Right hindlimb (tissue), 1 donor: Measurements from ENCODE around the gene BET1.

Experiments used
- DNase-seq: peaks from one replicate; pipeline ENCODE4 v3.0.0-alpha.2; 2018

Gene BET1

DNA sequence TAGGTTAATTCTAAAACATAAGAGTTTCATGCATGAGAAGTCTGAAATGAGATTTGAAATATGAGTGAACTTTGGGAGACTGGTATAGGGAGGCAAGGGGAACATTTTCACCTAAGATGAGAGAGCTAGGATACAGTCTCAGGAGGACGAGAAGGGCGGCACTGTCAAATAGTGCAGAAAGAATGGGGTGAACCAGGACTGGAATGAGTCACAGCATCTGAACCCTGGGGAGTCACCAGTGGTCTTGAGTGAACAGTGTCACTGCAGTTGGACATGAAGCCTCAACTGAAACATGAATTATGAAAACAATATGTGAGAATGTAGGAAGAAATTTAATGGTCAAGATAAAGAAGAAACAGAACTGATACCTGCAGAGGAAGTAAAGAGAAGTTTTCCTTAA lies 48.9 kb downstream of the BET1 start:
- no peak for DNase-seq

DNA sequence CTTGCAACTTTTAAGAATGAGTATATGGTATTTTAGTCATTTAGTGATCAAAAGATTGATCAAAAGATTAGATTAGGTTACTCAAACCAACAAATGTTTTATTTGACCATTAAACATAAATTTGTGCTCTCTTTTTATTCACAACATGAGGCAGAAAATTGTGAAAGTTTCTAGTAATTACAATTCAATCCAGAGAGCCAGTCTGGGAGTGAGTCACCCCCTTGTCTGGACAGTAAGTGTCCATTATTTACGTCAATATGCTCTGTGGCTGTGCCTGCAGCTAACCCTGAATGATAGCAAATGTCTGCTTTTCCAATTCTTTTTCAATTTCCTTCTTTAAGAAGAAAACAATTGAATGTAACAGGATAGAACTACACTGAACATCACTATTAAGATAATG lies 54.7 kb downstream of the BET1 start:
- no peak for DNase-seq

DNA sequence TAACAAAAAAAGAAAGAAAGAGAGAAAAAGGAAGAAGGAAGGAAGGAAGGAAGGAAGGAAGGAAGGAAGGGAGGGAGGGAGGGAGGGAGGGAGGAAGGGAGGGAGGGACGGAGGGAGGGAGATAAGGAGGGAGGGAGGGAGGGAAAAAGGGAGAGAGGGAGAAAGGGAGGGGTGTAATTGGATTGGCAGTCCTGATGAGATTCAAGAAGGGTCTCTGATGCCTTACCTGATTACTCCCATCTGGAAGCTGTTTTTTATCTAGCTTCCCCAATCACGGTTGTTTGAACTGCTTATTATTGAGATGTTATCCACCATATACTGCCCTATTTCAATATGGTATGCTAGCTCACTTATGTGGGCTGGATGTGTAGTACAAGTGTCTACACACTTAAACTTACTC lies 55.3 kb downstream of the BET1 start:
- no peak for DNase-seq

DNA sequence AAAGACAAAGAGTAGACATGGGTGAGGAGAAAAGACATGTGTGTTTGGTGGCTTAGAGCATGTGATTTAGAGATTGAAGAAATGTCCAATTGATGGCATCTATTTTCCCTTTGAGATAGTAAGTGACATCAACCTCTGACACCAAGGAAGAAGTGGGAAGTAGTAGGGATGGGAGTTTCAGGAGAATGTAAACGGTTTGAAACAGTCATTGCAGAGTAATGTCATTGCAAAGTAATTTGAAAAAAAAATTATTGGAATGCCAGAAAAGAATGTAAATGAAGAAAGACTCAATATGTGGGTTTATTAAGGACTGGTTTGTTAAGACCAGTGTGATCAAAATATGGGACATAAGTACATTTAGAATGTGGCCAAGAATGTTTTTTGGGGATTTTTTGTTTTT lies 56.0 kb downstream of the BET1 start:
- no peak for DNase-seq

DNA sequence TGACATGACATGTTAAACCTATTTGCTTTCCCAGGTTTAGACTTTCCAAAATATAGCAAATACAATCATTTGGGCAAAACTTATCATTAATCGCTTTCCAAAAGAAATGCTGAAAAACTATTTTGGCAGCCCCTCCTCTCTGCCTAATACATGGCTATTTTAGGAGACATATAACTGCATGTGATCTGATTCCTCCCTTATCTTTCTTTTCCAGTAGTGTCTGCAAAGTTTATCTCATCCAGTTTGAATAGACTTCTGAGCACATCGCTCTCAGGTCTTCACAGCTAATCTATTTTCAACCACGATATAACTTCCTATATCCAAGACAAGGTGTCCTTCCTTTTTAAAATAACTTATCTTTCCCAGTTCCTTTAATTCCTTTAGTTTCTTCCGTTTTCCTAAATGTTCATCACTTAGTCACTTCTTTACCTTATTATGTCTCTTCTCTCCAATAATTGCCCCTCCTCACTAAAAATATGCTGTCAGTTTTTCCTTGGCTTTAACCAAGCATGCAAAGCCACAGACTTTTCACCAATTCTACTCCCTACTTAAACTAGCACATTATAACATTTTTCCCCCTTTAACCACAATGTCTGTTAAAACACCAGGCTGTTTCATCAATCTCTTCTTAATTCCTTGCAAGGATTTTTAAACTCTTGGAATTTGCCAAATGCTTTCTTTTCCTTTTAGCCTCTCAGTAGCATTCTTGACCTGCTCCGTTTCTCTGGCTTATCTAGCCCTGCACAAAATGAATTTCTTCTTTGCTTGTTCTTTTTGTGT lies 58.2 kb downstream of the BET1 start:
- no peak for DNase-seq

DNA sequence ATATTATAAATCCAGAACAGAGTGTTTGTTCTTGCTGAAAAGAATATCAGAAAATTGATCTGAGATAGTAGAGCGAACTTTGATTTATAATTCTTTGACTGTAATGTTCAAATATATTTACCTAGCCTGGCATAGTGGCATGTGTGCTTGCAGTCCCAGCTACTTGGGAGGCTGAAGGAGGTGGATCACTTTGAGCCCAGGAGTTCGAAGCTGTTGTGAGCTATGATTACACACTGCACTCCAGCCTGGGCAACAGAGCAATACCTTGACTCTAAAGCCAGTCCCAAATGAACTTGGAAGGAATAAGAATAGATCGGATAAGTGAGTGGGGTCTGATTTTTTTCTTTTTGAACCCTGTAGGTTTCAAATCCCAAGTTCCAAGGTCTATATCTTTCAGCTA lies 59.1 kb downstream of the BET1 start:
- DNase-seq, result no peak

DNA sequence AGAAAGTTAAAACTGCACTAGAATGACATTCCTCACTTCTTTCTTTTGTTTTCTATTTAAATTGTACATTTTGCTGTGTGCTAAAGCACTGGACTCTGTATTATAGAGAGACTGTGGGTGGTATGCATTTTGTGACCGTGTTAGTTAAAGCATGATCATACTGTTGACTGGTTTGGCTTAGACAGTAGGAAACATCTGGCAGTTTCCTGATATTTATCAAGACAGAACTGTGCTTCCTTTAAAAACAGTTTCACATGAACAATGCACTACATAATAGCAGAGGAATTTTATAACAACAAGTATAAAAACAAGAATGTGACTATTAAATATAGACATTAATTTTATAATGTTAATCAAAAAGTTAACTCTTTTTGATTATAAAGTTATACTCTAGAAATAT lies 59.5 kb downstream of the BET1 start:
- DNase-seq, result no peak

DNA sequence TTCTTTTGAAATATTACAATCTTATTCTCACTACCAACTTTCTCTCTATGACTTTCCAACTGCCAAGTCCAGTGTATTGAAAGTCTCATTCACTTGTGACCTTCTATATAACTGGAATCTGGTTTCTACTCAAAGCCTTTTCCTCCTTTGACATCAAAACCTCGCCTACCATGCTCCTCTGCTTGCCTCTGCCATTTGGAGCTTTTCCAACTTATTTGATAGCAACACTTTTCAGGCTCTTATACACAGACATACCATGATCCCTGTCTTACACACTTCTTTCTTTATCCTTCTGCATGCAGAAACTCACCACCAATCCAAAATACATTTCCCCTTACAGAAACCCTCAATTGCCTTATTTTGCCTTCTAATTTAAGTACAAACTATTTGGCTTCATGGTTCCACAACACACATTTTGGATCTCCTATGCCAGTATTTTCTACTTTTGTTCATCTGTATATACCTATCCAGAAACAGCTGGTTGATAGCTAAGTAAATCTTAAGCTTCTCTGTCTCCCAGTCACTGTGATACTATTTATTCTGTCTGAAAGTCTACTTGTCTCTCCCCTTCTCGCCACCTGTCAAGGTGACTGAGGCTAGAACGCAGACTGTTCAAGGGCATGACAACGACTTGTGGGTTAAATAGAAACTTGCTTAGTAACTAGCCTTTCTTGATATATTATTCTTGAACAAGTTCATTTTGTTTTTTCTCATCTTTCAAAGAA lies 60.2 kb downstream of the BET1 start:
- no peak for DNase-seq
